Measurements from ENCODE around the gene ALKBH7.

The ALKBH7 gene

GRCh38 chr19:6402058-6402457 is 29.5 kb downstream of the ALKBH7 start:
- DNase-seq, result no peak

GRCh38 chr19:6402837-6403608 is 30.4 kb downstream of the ALKBH7 start:
- no peak for DNase-seq

- DNase-seq, result peak; percentile 31
Observed at GRCh38 chr19:6406401-6406800, 33.8 kb downstream of the ALKBH7 start.

GRCh38 chr19:6409346-6409745 is 36.8 kb downstream of the ALKBH7 start:
- DNase-seq, result no peak

- no peak for DNase-seq
Observed at GRCh38 chr19:6412061-6412446, 39.5 kb downstream of the ALKBH7 start.

GRCh38 chr19:6412447-6413091 is 40.0 kb downstream of the ALKBH7 start:
- DNase-seq, result no peak

GRCh38 chr19:6413291-6413690 is 40.7 kb downstream of the ALKBH7 start:
- DNase-seq, result no peak

GRCh38 chr19:6413721-6414643 is 41.4 kb downstream of the ALKBH7 start:
- no peak for DNase-seq

- DNase-seq, result no peak
Observed at GRCh38 chr19:6414793-6415590, 42.4 kb downstream of the ALKBH7 start.

- DNase-seq, result no peak
Observed at GRCh38 chr19:6415591-6416190, 43.1 kb downstream of the ALKBH7 start.

GRCh38 chr19:6416658-6417405 is 44.2 kb downstream of the ALKBH7 start:
- DNase-seq, result no peak

GRCh38 chr19:6417713-6418561 is 45.3 kb downstream of the ALKBH7 start:
- no peak for DNase-seq

- no peak for DNase-seq
Observed at GRCh38 chr19:6418562-6418932, 46.0 kb downstream of the ALKBH7 start.

- DNase-seq, result no peak
Observed at GRCh38 chr19:6421075-6422014, 48.8 kb downstream of the ALKBH7 start.

GRCh38 chr19:6423499-6424194 is 51.1 kb downstream of the ALKBH7 start:
- peak; percentile 52 for DNase-seq

- DNase-seq, result no peak
Observed at GRCh38 chr19:6424195-6424938, 51.8 kb downstream of the ALKBH7 start, which contains the start of gene KHSRP. TSS of gene KHSRP (minus strand) at chr19:6424811. CDS start at chr19:6424701, 110 bp downstream.

Data from suppressor macrophage treated with lipopolysaccharide for 4 hours (primary cell).